Measurements from ENCODE around the gene INSRR.

The INSRR gene

DNA sequence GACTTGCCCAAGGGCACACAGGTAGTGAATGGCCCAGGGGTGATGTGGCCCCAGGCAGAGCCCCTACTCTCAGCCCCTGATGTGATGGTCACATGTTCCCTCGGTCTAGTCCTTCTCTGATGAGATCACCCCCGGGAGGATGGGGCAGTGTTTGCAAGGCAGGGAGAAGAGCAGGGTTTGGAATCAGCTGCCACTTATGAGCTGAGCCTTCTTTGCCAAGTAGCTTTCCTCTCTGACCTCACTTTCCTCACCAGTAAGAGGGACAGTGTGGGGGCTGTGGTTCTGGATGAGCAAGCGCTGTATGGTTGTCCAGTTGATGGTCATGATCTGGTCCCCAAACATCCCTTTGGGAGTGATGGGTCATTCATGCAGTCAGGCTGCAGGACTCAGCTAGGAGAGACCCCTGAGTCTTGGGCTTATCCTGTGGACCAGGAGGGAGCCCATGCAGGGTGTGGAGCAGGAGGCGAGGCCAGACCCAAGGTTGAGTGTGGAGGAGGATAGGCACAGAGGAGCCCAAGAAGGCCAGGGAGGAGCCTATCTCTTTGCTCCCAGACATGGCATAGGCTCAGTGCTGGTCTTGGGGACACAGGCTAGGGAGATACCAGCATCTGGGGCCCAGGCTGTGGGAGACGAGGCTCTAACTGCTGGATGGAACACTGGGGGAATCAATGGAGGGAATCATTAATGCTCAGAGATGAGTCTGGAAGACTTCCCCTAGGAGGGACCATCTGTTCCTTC is 18.7 kb upstream of the INSRR start:
- TF ChIP-seq, protein P1, sequence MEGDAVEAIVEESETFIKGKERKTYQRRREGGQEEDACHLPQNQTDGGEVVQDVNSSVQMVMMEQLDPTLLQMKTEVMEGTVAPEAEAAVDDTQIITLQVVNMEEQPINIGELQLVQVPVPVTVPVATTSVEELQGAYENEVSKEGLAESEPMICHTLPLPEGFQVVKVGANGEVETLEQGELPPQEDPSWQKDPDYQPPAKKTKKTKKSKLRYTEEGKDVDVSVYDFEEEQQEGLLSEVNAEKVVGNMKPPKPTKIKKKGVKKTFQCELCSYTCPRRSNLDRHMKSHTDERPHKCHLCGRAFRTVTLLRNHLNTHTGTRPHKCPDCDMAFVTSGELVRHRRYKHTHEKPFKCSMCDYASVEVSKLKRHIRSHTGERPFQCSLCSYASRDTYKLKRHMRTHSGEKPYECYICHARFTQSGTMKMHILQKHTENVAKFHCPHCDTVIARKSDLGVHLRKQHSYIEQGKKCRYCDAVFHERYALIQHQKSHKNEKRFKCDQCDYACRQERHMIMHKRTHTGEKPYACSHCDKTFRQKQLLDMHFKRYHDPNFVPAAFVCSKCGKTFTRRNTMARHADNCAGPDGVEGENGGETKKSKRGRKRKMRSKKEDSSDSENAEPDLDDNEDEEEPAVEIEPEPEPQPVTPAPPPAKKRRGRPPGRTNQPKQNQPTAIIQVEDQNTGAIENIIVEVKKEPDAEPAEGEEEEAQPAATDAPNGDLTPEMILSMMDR (IDR thresholded peaks at IDR 0.05; ENCODE audit: low read depth, low read length, missing control alignments): no peak
- no peak for DNase-seq (ENCODE audit: low read depth)
- no peak overlapping the region for H3K4me3 ChIP-seq (ENCODE audit: low read depth, low read length)
- in situ Hi-C loops (cut with HindIII; ENCODE audit: low sequenced_read_pairs): no loop called here

- TF ChIP-seq, protein P1 (IDR thresholded peaks at IDR 0.05; ENCODE audit: low read depth, low read length, missing control alignments): peak; percentile 23
- no peak overlapping the region for H3K4me3 ChIP-seq (ENCODE audit: low read depth, low read length)
- no peak for DNase-seq (ENCODE audit: low read depth)
- in situ Hi-C loops (cut with HindIII; ENCODE audit: low sequenced_read_pairs): no loop called here
Observed at GRCh38 chr1:156876281-156876680, 17.4 kb upstream of the INSRR start.

DNA sequence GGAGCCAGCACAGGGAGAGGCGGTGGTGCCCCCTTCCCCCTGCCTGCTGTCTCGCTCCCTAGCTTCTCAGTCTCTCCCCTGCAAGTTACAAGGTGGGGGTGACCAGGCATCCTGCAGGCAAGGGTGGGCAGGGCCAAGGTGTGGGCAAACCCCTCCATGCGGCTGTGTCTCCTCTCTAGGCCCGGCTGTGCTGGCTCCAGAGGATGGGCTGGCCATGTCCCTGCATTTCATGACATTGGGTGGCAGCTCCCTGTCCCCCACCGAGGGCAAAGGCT is 16.4 kb upstream of the INSRR start:
- TF ChIP-seq, protein P1 (IDR thresholded peaks at IDR 0.05; ENCODE audit: low read depth, low read length, missing control alignments): no peak
- no peak overlapping the region for H3K4me3 ChIP-seq (ENCODE audit: low read depth, low read length)
- no peak for DNase-seq (ENCODE audit: low read depth)
- in situ Hi-C loops (cut with HindIII; ENCODE audit: low sequenced_read_pairs): no loop called here

DNA sequence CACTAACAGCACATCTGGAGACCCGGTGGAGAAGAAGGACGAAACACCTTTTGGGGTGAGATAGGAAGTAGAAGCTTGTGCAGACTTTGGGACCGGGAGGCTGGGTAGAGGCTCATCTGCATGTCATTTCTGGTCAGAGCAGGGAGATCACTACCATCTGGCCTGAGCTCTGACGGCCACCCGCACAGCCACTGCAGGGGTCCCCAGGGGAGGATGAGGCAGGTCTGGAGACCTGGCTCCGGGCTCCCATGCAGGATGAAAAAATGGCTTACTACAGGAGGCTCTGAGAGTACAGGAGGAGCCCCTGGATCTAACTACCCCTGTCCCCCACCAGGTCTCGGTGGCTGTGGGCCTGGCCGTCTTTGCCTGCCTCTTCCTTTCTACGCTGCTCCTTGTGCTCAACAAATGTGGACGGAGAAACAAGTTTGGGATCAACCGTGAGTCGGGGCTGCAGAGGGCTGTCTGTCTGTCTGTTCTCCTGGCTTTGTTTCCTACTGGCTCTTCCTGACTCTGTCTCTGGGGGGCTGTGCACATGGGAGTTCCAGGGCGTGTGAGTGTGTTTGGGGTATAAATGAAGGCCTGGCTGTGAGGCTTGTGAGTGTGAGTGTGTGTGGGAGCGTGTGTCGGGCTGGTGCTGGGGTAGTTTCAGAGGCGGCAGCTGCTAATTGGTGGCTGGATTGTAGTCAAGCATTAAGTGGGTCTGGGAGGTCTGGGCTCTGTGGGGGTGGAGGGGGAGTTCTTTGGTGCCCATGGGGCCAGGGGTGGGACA is 15.8 kb upstream of the INSRR start:
- in situ Hi-C loops (cut with HindIII; ENCODE audit: low sequenced_read_pairs): no loop called here
- TF ChIP-seq, protein P1 (IDR thresholded peaks at IDR 0.05; ENCODE audit: low read depth, low read length, missing control alignments): no peak
- no peak overlapping the region for H3K4me3 ChIP-seq (ENCODE audit: low read depth, low read length)
- DNase-seq (ENCODE audit: low read depth): no peak

- in situ Hi-C loops (cut with HindIII; ENCODE audit: low sequenced_read_pairs): no loop called here
- no peak for DNase-seq (ENCODE audit: low read depth)
- TF ChIP-seq, protein P1 (IDR thresholded peaks at IDR 0.05; ENCODE audit: low read depth, low read length, missing control alignments): no peak
- no peak overlapping the region for H3K4me3 ChIP-seq (ENCODE audit: low read depth, low read length)
Observed at GRCh38 chr1:156874142-156874541, 15.2 kb upstream of the INSRR start.

DNA sequence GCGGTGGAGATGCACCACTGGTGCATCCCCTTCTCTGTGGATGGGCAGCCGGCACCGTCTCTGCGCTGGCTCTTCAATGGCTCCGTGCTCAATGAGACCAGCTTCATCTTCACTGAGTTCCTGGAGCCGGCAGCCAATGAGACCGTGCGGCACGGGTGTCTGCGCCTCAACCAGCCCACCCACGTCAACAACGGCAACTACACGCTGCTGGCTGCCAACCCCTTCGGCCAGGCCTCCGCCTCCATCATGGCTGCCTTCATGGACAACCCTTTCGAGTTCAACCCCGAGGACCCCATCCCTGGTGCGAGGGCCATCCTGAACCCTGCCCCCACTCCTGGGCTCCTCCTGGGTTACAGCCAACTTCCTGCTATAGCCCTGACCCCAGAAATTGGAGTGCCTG is 14.7 kb upstream of the INSRR start:
- TF ChIP-seq, protein P1 (IDR thresholded peaks at IDR 0.05; ENCODE audit: low read depth, low read length, missing control alignments): no peak
- in situ Hi-C loops (cut with HindIII; ENCODE audit: low sequenced_read_pairs): no loop called here
- DNase-seq (ENCODE audit: low read depth): no peak
- no peak overlapping the region for H3K4me3 ChIP-seq (ENCODE audit: low read depth, low read length)
